ENCODE data around the gene TSFM. TPM values are rescaled to one million over a fixed set of nuclear protein-coding genes. Genes with fewer than 3 reads are reported as not detected.

TSFM gene
- total and polyA plus RNA-seq, 3 donors from 2014 or later: 26.9 to 51.2 (median 30.0) TPM

DNA sequence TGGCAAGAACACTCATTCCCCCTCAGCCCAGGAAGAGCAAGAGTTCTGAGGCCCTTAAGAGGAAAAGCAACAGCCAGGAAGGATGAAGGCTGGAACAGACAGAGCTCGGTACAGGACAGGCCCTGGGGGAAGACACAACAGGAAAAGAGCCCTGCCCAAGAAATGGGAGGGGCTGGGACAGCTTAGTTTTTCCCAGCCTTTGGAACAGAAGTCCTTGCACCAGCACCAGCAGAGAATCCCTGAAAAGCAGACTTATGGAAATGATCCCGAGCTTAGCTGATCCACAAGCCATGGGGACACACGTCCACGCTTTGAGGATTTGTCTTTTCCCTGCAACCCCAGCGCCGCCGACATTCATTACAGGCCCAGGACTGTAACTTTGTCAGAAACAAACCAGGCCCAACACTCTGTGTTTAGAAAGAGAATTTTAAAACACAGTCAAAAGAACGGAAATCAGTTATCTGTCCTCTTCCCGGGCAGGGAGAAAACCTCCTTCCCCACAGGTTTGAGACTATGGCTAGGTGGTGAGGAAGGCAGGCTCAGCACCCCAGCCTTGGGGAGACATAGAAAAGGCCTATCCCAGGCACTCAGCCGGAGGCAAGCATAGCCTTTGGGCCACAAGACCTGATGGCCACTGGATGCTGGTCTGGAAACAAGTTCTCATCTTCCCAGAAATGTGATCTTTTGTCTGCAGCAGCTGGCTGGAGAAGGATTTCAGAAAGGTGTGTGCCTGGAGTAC, 40.0 kb downstream of the TSFM start:
- WGBS, 2 donors: 80 to 82% methylated on average over 10 of the region's 10 CpGs
- no peaks in the 10 kb centered on the region for H3K27me3 ChIP-seq
- H3K4me1 ChIP-seq: peaks cover 3% of the 10 kb centered on the region
- no peak overlapping the region for H3K27ac ChIP-seq
- intact Hi-C loops (cut with DNase I; ENCODE audit: low total_unique reads): no loop called here
- TF ChIP-seq POLR2A (IDR thresholded peaks at IDR 0.05): no peak
- TF ChIP-seq, protein P1, sequence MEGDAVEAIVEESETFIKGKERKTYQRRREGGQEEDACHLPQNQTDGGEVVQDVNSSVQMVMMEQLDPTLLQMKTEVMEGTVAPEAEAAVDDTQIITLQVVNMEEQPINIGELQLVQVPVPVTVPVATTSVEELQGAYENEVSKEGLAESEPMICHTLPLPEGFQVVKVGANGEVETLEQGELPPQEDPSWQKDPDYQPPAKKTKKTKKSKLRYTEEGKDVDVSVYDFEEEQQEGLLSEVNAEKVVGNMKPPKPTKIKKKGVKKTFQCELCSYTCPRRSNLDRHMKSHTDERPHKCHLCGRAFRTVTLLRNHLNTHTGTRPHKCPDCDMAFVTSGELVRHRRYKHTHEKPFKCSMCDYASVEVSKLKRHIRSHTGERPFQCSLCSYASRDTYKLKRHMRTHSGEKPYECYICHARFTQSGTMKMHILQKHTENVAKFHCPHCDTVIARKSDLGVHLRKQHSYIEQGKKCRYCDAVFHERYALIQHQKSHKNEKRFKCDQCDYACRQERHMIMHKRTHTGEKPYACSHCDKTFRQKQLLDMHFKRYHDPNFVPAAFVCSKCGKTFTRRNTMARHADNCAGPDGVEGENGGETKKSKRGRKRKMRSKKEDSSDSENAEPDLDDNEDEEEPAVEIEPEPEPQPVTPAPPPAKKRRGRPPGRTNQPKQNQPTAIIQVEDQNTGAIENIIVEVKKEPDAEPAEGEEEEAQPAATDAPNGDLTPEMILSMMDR (IDR thresholded peaks at IDR 0.05): no peak
- no peak for DNase-seq
- no peaks in the 10 kb centered on the region for H3K9me3 ChIP-seq
- H3K36me3 ChIP-seq (ENCODE audit: low read depth, missing control alignments): no peaks in the 10 kb centered on the region
- no peak overlapping the region for H3K4me3 ChIP-seq

DNA sequence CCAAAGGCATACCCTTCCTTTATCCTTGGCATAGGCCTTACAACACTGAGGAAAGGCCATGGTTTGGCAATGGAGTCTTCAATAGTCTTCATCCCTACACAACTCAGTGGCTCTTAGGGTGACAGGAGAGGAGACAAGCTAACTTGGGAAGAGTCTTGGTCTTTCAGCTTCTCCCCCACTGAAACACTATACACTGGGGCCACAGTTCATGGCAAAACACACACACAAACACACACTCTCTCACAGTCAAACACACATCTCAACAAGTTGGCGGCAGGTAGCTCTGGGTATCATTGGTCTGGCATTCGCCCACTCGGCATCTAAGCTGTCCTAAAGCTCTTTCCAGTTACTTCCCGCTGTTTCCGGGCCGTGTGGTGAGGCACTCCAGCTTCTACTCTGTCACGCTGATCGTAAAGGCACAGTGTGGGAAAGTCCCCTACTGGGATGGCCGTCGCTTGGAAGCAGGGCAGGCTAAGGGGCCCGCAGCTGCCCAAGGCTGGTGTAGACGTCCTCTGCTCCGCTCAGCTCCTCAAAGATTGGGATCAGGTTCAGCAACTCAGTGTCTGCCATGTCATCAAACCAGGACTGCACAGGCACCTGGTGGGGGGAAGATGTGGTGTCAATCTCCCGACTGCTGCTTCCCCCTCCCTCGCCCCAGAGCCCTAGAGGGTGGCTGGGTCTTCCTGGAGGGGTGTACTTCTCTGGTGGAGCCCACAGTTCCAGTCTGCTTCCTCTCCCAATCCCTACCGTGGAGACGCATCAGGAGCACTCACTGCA, 40.7 kb downstream of the TSFM start:
- 75 to 82% methylated on average over 16 to 17 of the region's 17 CpGs for WGBS, 2 donors
- Histone ChIP-seq H3K36me3 (ENCODE audit: low read depth, missing control alignments) (no peaks in the 10 kb centered on the region), H3K27me3 (no peaks in the 10 kb centered on the region), H3K27ac (no peak overlapping the region), H3K4me1 (no peaks in the 10 kb centered on the region), H3K9me3 (no peaks in the 10 kb centered on the region), H3K4me3 (no peak overlapping the region)
- intact Hi-C loops (cut with DNase I; ENCODE audit: low total_unique reads): no loop called here
- TF ChIP-seq POLR2A (IDR thresholded peaks at IDR 0.05): no peak
- TF ChIP-seq, protein P1 (IDR thresholded peaks at IDR 0.05): no peak
- DNase-seq: no peak

DNA sequence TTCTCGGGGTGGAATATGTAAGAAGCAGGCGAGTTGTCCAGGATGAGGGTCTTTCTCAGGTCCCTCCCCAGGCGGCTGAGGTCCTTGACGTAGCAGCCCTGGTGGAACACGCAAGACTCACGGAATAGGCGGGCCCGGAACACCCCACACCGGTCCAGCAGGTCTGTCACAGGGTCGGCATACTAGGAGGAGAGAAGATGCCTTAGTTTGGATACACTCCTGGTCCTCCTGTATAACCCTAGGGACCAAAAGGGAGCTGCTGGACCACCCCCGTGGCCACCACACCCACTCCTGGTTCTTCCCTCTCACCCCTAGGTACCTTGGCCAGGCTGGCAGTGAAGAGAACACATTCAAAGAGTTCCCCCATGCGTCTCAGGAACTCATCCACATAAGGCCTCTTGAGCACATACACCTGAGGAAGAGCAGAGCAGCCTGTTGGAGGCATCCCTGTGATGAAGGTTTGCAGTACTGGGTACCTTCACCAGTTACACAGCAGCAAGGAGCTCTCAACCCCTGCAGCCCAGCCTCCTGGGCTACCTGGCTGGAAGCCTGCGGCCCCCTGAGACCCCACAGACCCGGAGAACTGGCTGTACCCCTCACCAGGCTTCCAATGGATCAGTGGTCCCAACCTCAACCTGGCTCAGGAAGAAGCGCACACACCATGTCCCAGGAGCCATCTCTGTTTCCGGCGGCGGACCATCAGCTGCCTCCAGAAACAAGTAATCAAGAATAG, 41.5 kb downstream of the TSFM start:
- no peaks in the 10 kb centered on the region for H3K36me3 ChIP-seq (ENCODE audit: low read depth, missing control alignments)
- WGBS, 2 donors: 91 to 94% methylated on average over 12 to 18 of the region's 18 CpGs

DNA sequence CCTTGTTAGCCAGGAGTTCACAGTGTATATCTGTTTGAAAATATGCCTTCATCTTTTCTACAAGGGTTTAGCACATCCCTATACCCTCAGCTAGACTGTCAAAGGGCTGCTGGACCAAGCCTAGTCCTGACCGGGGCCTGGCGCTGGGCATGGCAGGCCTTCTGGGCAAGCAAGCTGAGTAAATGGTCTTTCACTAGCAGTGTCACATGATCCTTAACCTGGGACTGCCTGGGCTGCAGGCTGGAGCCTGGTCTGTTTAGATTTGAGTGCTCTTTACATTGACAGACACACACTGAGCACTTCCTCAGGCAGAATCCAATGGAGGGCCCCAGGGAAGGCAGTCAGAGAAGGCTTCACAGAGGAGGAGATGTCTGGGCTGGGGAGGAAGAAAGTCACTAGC, 42.9 kb downstream of the TSFM start:
- Histone ChIP-seq H3K27ac (no peak overlapping the region), H3K36me3 (ENCODE audit: low read depth, missing control alignments) (no peaks in the 10 kb centered on the region), H3K4me3 (no peak overlapping the region), H3K4me1 (peaks cover 8% of the 10 kb centered on the region), H3K27me3 (no peaks in the 10 kb centered on the region), H3K9me3 (no peaks in the 10 kb centered on the region)
- intact Hi-C loops (cut with DNase I; ENCODE audit: low total_unique reads): no loop called here
- no peak for DNase-seq
- 81 to 92% methylated on average over 2 of the region's 2 CpGs for WGBS, 2 donors
- TF ChIP-seq, protein P1 (IDR thresholded peaks at IDR 0.05): no peak

More for the DNA sequence above, 41.5 kb downstream of the TSFM start:
- no peaks in the 10 kb centered on the region for H3K9me3 ChIP-seq
- intact Hi-C loops (cut with DNase I; ENCODE audit: low total_unique reads): no loop called here
- no peak for DNase-seq
- H3K27me3 ChIP-seq: no peaks in the 10 kb centered on the region
- TF ChIP-seq, protein P1 (IDR thresholded peaks at IDR 0.05): no peak
- TF ChIP-seq POLR2A (IDR thresholded peaks at IDR 0.05): no peak
- no peaks in the 10 kb centered on the region for H3K4me1 ChIP-seq
- H3K4me3 ChIP-seq: no peak overlapping the region
- no peak overlapping the region for H3K27ac ChIP-seq
